ENCODE data around the gene CENPX. TPM values are rescaled to one million over a fixed set of nuclear protein-coding genes. Genes with fewer than 3 reads are reported as not detected.

CENPX gene
- total and polyA plus RNA-seq, 2 of the 13 experiments (the other 11 are each of a cell fraction or from before 2014, with no cell fraction given) = 92.7 to 170 TPM

- TF ChIP-seq DRAP1 (CRISPR knock-in tag; IDR thresholded peaks at IDR 0.05) (no peak), CSRNP2 (CRISPR knock-in tag; conservative IDR thresholded peaks at IDR 0.05; ENCODE audit: low read depth) (no peak), ZNF781 (CRISPR knock-in tag; IDR thresholded peaks at IDR 0.05; ENCODE audit: borderline replicate concordance, not compliant biosample characterization) (no peak), ZNF101 (CRISPR knock-in tag; IDR thresholded peaks at IDR 0.05; ENCODE audit: borderline replicate concordance, low read depth) (no peak), ZNF841 (CRISPR knock-in tag; IDR thresholded peaks at IDR 0.05; ENCODE audit: borderline replicate concordance) (no peak), ZNF234 (CRISPR knock-in tag; conservative IDR thresholded peaks at IDR 0.05) (no peak), ATF6 (CRISPR knock-in tag; conservative IDR thresholded peaks at IDR 0.05) (no peak), KLF16 (CRISPR knock-in tag; IDR thresholded peaks at IDR 0.05) (no peak), ZNF33B (CRISPR knock-in tag; IDR thresholded peaks at IDR 0.05) (no peak), SP140L (CRISPR knock-in tag; IDR thresholded peaks at IDR 0.05; ENCODE audit: borderline replicate concordance) (no peak), ZNF552 (CRISPR knock-in tag; IDR thresholded peaks at IDR 0.05; ENCODE audit: borderline replicate concordance) (no peak), ZNF382 (CRISPR knock-in tag; IDR thresholded peaks at IDR 0.05; ENCODE audit: borderline replicate concordance) (no peak), TIGD3 (CRISPR knock-in tag; IDR thresholded peaks at IDR 0.05; ENCODE audit: borderline replicate concordance) (no peak), RELA (CRISPR knock-in tag; IDR thresholded peaks at IDR 0.05) (no peak), TEF (CRISPR knock-in tag; IDR thresholded peaks at IDR 0.05) (no peak), JUND (CRISPR knock-in tag; IDR thresholded peaks at IDR 0.05) (no peak), ZNF75D (CRISPR knock-in tag; IDR thresholded peaks at IDR 0.05; ENCODE audit: borderline replicate concordance) (no peak), SRF (IDR thresholded peaks at IDR 0.05; ENCODE audit: low read depth, low read length) (no peak), SAP130 (CRISPR knock-in tag; IDR thresholded peaks at IDR 0.05; ENCODE audit: low read depth) (peak; percentile 56), MXD3 (CRISPR knock-in tag; IDR thresholded peaks at IDR 0.05) (no peak), ZNF512 (CRISPR knock-in tag; IDR thresholded peaks at IDR 0.05) (no peak), MTA1 (CRISPR knock-in tag; IDR thresholded peaks at IDR 0.05; ENCODE audit: borderline replicate concordance) (no peak)
These were observed 7.2 kb downstream of the CENPX start (continued) for GRCh38 chr17:82015311-82015971.

All from HepG2 (cell line).